Calu3 (cell line): ENCODE data around the gene CALHM3. TPM values are rescaled to one million over a fixed set of nuclear protein-coding genes. Genes with fewer than 3 reads are reported as not detected.

Source experiments
- BruUV-seq: library from RNA; stranded (reverse); fragments of 400-500 nt; replicated peaks from 2 replicates; lab custom pipeline; 2021; lab: Mats Ljungman, UMichigan
- CTCF ChIA-PET: fragments of 300-600 bp; sonication (Branson Sonifier 250); formaldehyde crosslinking; loops from one replicate; lab custom pipeline; 2022; ENCODE audit warnings: antibody characterized with exemption; lab: Charles Lee
- DNase-seq: peaks from one replicate; pipeline ENCODE4 v3.0.0; 2022
- H3K27ac Mint-ChIP-seq: one replicate; pipeline ENCODE4 v1.8.0; 2022; ENCODE audit warnings: mixed read lengths; ENCODE audit not compliant: unreplicated experiment
- H3K27me3 Mint-ChIP-seq: one replicate; pipeline ENCODE4 v1.8.0; 2022; ENCODE audit warnings: mixed read lengths; ENCODE audit not compliant: unreplicated experiment
- H3K36me3 Mint-ChIP-seq: one replicate; pipeline ENCODE4 v1.8.0; 2022; ENCODE audit warnings: mild to moderate bottlenecking, moderate library complexity, mixed read lengths; ENCODE audit not compliant: insufficient read depth, unreplicated experiment
- H3K4me1 Mint-ChIP-seq: one replicate; pipeline ENCODE4 v1.8.0; 2022; ENCODE audit warnings: mild to moderate bottlenecking, low read depth, mixed read lengths; ENCODE audit not compliant: unreplicated experiment
- H3K4me3 Mint-ChIP-seq: one replicate; pipeline ENCODE4 v1.8.0; 2022; ENCODE audit warnings: mild to moderate bottlenecking, low read depth, moderate library complexity, mixed read lengths; ENCODE audit not compliant: unreplicated experiment
- H3K9me3 Mint-ChIP-seq: one replicate; pipeline ENCODE4 v1.8.0; 2022; ENCODE audit warnings: low read depth, mixed read lengths; ENCODE audit not compliant: unreplicated experiment
- intact Hi-C: fragments of 100-400 bp; cut with micrococcal nuclease; formaldehyde crosslinking; loops from one replicate; pipeline ENCODE4 v1.10.0; 2022; ENCODE audit not compliant: unreplicated experiment
- total RNA-seq: library from RNA; stranded (reverse); gene quantifications from 2 replicates; pipeline ENCODE4 v1.2.3, GENCODE V29; 2022
- TF ChIP-seq, protein P1 (sequence below): fragments of 200-600 bp; IDR thresholded peaks from one replicate; pipeline ENCODE4 v1.8.0; 2022; ENCODE audit warnings: antibody characterized with exemption; ENCODE audit not compliant: unreplicated experiment

Gene CALHM3
- total RNA-seq, 1 experiment from 2014 or later = not detected

DNA sequence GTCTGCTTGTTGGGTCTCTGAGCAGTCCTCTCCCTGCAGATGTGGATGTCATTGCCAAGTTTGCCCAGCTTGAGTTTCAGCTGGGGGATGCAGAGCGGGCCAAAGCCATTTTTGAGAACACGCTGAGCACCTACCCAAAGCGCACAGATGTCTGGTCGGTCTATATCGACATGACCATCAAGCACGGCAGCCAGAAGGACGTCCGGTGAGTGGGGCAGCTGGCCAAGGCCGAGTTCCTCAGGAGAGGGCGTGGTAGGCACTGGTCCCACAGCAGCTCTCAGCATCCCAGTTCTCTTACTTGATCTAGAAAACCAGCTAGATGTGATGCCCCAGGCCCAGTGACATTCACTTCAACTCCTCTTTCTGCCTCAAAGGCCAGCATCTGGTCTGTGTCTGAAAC, 34.6 kb downstream of the CALHM3 start:
- H3K4me3 Mint-ChIP-seq = no peak overlapping the region
- peaks cover 3% of the 10 kb centered on the region for H3K4me1 Mint-ChIP-seq
- DNase-seq = no peak
- TF ChIP-seq, protein P1, sequence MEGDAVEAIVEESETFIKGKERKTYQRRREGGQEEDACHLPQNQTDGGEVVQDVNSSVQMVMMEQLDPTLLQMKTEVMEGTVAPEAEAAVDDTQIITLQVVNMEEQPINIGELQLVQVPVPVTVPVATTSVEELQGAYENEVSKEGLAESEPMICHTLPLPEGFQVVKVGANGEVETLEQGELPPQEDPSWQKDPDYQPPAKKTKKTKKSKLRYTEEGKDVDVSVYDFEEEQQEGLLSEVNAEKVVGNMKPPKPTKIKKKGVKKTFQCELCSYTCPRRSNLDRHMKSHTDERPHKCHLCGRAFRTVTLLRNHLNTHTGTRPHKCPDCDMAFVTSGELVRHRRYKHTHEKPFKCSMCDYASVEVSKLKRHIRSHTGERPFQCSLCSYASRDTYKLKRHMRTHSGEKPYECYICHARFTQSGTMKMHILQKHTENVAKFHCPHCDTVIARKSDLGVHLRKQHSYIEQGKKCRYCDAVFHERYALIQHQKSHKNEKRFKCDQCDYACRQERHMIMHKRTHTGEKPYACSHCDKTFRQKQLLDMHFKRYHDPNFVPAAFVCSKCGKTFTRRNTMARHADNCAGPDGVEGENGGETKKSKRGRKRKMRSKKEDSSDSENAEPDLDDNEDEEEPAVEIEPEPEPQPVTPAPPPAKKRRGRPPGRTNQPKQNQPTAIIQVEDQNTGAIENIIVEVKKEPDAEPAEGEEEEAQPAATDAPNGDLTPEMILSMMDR = no peak
- CTCF ChIA-PET = no interaction called here
- H3K9me3 Mint-ChIP-seq = no peaks in the 10 kb centered on the region
- H3K27me3 Mint-ChIP-seq = no peaks in the 10 kb centered on the region
- no peak overlapping the region for H3K27ac Mint-ChIP-seq
- intact Hi-C loops = no loop called here
- H3K36me3 Mint-ChIP-seq = peaks cover 27% of the 10 kb centered on the region
- no TSS peak for BruUV-seq

DNA sequence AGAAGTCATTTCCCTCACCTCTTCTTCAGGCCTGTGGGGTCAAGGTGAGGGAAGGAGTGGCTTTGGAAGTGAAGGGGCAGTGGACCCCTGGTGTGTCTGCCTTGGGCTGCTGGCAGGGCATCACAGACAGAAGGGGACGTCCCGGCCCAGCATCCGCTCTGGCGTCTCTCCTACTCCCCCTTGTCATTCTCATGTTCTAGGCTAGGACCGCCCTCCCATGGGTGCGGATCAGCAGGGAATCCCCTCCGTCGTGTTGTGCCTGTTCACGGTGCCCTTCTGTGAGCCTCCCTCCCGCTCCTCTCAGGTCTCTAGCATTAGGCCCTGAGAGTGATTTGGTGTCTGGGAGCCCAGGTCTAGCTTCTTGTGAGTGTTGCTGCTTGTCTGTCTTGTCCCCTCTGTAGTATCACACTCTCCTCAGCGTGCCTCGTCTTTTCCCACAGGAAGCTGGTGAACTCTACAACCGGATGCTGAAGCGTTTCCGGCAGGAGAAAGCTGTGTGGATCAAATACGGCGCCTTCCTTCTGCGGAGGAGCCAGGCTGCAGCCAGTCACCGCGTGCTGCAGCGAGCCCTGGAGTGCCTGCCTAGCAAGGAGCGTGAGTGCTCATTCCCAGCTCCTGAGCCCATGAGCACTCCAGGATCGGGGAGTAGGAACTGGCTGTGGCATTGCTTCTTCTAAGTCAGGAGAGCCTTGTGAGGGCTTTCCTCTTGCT, 35.4 kb downstream of the CALHM3 start:
- H3K4me1 Mint-ChIP-seq = no peaks in the 10 kb centered on the region
- CTCF ChIA-PET = no interaction called here
- H3K9me3 Mint-ChIP-seq = no peaks in the 10 kb centered on the region
- H3K27ac Mint-ChIP-seq = no peak overlapping the region
- H3K4me3 Mint-ChIP-seq = no peak overlapping the region
- DNase-seq = no peak
- no peaks in the 10 kb centered on the region for H3K27me3 Mint-ChIP-seq
- BruUV-seq = no TSS peak
- TF ChIP-seq, protein P1 = no peak
- intact Hi-C loops = no loop called here
- peaks cover 25% of the 10 kb centered on the region for H3K36me3 Mint-ChIP-seq

DNA sequence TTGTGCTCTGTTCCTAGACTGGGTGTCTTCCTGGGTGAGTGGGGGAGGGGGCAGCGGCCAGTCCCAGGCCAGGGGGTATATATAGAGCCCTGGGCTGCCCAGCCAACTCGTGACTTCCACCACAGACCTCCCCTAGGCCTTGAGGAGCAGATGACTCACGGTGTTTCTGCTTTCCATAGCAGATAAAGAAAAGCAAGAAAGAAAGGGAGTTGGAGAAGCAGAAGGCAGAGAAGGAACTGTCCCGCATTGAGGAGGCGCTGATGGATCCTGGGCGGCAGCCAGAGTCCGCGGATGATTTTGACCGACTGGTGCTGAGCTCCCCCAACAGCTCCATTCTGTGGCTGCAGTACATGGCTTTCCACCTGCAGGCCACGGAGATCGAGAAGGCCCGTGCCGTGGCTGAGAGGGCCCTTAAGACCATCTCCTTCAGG, 37.0 kb downstream of the CALHM3 start:
- Mint-ChIP-seq H3K4me1 (no peaks in the 10 kb centered on the region), H3K27me3 (no peaks in the 10 kb centered on the region), H3K4me3 (no peak overlapping the region), H3K9me3 (no peaks in the 10 kb centered on the region), H3K27ac (no peak overlapping the region), H3K36me3 (peaks cover 30% of the 10 kb centered on the region)
- CTCF ChIA-PET = no interaction called here
- no TSS peak for BruUV-seq
- DNase-seq = no peak
- intact Hi-C loops = no loop called here
- TF ChIP-seq, protein P1 = no peak

DNA sequence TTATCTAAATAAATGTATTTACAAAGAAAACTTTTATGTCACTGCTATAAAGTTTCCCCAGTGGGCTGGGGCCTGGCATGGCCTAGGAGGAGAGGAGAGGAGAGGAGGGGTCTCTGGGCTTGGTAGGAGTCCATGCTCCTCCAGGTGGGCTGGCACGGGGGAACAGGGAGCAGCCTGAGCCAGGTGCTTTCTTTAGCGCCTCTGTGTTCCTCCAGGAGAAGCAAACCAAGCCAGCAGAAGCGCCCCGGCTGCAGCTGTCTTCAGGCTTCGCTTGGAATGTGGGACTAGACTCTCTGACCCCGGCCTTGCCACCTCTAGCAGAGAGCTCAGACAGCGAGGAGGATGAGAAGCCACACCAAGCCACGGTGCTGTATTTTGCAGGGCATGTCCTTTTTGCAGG, 37.4 kb downstream of the CALHM3 start:
- no peaks in the 10 kb centered on the region for H3K9me3 Mint-ChIP-seq
- intact Hi-C loops = no loop called here
- no peaks in the 10 kb centered on the region for H3K27me3 Mint-ChIP-seq
- TF ChIP-seq, protein P1 = no peak
- no peak overlapping the region for H3K4me3 Mint-ChIP-seq
- no peaks in the 10 kb centered on the region for H3K4me1 Mint-ChIP-seq
- no peak for DNase-seq
- H3K36me3 Mint-ChIP-seq = peaks cover 34% of the 10 kb centered on the region
- no peak overlapping the region for H3K27ac Mint-ChIP-seq
- no TSS peak for BruUV-seq
- CTCF ChIA-PET = no interaction called here
